ENCODE results near the gene USP5. TPM values are rescaled to one million over a fixed set of nuclear protein-coding genes. Genes with fewer than 3 reads are reported as not detected.

The USP5 gene, protein sequence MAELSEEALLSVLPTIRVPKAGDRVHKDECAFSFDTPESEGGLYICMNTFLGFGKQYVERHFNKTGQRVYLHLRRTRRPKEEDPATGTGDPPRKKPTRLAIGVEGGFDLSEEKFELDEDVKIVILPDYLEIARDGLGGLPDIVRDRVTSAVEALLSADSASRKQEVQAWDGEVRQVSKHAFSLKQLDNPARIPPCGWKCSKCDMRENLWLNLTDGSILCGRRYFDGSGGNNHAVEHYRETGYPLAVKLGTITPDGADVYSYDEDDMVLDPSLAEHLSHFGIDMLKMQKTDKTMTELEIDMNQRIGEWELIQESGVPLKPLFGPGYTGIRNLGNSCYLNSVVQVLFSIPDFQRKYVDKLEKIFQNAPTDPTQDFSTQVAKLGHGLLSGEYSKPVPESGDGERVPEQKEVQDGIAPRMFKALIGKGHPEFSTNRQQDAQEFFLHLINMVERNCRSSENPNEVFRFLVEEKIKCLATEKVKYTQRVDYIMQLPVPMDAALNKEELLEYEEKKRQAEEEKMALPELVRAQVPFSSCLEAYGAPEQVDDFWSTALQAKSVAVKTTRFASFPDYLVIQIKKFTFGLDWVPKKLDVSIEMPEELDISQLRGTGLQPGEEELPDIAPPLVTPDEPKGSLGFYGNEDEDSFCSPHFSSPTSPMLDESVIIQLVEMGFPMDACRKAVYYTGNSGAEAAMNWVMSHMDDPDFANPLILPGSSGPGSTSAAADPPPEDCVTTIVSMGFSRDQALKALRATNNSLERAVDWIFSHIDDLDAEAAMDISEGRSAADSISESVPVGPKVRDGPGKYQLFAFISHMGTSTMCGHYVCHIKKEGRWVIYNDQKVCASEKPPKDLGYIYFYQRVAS
- 10 to 100 TPM; 54.3 to 62.7 TPM for total RNA-seq

DNA sequence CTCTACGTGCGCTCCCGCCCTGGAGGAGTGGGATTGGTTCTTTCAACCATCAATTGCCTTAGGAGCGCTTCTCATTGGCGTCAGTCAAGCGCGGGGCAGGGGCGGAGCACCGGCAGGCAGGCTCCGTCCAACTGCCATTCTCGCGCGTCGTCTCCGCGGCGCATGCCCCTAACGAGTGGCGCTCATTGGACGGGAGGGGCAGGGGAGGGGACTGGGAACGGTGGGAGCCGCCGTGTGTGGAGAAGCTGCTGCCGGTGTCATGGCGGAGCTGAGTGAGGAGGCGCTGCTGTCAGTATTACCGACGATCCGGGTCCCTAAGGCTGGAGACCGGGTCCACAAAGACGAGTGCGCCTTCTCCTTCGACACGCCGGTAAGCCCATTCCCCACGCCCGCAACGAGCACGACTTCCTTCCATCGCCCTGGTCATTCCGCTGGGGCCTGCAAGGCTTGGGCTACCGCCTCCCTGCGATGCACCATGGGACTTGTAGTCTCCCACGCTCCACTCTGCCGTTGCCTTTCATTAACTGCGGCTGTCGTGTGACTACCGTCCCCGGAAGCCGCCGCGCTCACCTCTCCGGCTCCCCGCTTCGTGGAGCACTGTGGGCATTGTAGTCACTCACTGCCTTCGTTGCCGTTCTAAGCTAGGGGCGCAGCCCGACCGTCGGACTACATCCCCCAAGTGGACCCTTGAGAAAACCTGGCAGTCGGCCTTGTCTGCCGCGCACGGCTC lies at the start of gene USP5:
TSS of gene USP5 (plus strand) at position 230 of the 730 bp plus-strand sequence. CDS start at position 260, 30 bp downstream.
- Histone ChIP-seq H3K27me3 (replicated peaks; ENCODE audit: insufficient read depth) (no peaks in the 10 kb centered on the region), H3K4me3 (peak within 1 kb of the TSS; percentile 92), H3K4me1 (ENCODE audit: control insufficient read depth in 1 of 2, low read depth in 2 of 2) (peaks cover 7 to 16% of the 10 kb centered on the region in 2 donors), H3K27ac (peak within 1 kb of the TSS; percentile 90 to 96), H3K9me3 (no peaks in the 10 kb centered on the region), H3K36me3 (peaks cover 18% of the 10 kb centered on the region)
- DNase-seq (ENCODE audit: low spot score) (peak; percentile 97), ATAC-seq (ENCODE audit: insufficient number of reproducible peaks, low FRiP score, low read depth) (peak; percentile 84)
- TF ChIP-seq, protein P1, sequence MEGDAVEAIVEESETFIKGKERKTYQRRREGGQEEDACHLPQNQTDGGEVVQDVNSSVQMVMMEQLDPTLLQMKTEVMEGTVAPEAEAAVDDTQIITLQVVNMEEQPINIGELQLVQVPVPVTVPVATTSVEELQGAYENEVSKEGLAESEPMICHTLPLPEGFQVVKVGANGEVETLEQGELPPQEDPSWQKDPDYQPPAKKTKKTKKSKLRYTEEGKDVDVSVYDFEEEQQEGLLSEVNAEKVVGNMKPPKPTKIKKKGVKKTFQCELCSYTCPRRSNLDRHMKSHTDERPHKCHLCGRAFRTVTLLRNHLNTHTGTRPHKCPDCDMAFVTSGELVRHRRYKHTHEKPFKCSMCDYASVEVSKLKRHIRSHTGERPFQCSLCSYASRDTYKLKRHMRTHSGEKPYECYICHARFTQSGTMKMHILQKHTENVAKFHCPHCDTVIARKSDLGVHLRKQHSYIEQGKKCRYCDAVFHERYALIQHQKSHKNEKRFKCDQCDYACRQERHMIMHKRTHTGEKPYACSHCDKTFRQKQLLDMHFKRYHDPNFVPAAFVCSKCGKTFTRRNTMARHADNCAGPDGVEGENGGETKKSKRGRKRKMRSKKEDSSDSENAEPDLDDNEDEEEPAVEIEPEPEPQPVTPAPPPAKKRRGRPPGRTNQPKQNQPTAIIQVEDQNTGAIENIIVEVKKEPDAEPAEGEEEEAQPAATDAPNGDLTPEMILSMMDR (IDR thresholded peaks at IDR 0.05), result peak; percentile 20

GRCh38 chr12:6807170-6807569 lies 44.8 kb upstream of the USP5 start:
- Histone ChIP-seq H3K27ac (no peak overlapping the region), H3K4me1 (ENCODE audit: control insufficient read depth in 1 of 2, low read depth in 2 of 2) (no peaks in the 10 kb centered on the region), H3K27me3 (replicated peaks; ENCODE audit: insufficient read depth) (no peaks in the 10 kb centered on the region), H3K9me3 (no peaks in the 10 kb centered on the region), H3K36me3 (no peaks in the 10 kb centered on the region), H3K4me3 (no peak overlapping the region)
- TF ChIP-seq, protein P1 (IDR thresholded peaks at IDR 0.05), result no peak
- ATAC-seq (ENCODE audit: insufficient number of reproducible peaks, low FRiP score, low read depth), result no peak
- DNase-seq (ENCODE audit: low spot score), result no peak

- TF ChIP-seq, protein P1 (IDR thresholded peaks at IDR 0.05), result no peak
- no peak for ATAC-seq (ENCODE audit: insufficient number of reproducible peaks, low FRiP score, low read depth)
- Histone ChIP-seq H3K27me3 (replicated peaks; ENCODE audit: insufficient read depth) (no peaks in the 10 kb centered on the region), H3K4me3 (no peak overlapping the region), H3K9me3 (no peaks in the 10 kb centered on the region), H3K4me1 (ENCODE audit: control insufficient read depth in 1 of 2, low read depth in 2 of 2) (no peaks in the 10 kb centered on the region), H3K36me3 (no peaks in the 10 kb centered on the region), H3K27ac (no peak overlapping the region)
- no peak for DNase-seq (ENCODE audit: low spot score)
Observed at GRCh38 chr12:6809056-6809455, 42.9 kb upstream of the USP5 start.

DNA sequence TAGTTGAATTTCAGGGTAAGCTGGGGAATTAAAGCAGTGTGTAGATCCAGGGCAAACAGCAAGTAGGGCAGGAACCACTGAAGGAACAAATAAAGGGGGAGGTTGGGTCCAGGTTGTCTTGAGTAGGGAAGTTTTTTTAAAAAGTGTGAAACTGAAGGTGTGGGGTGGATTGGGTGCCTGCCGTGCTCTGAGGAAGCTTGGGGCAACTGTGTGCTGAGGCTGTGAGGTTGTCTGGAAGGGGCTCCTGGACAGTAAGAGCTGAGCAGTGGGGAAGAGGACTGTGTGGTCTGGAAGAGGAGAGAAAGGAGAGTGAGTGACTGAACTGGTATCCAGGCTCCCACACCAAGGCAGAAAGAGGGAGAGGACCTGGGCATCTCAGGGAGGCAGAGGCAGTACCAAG lies 41.2 kb upstream of the USP5 start:
- TF ChIP-seq, protein P1 (IDR thresholded peaks at IDR 0.05), result no peak
- Histone ChIP-seq H3K27ac (no peak overlapping the region), H3K4me1 (ENCODE audit: control insufficient read depth in 1 of 2, low read depth in 2 of 2) (no peaks in the 10 kb centered on the region), H3K27me3 (replicated peaks; ENCODE audit: insufficient read depth) (no peaks in the 10 kb centered on the region), H3K4me3 (no peak overlapping the region), H3K9me3 (no peaks in the 10 kb centered on the region), H3K36me3 (no peaks in the 10 kb centered on the region)
- DNase-seq (ENCODE audit: low spot score) (no peak), ATAC-seq (ENCODE audit: insufficient number of reproducible peaks, low FRiP score, low read depth) (no peak)
